CD4-positive, alpha-beta T cell (primary cell): Measurements from ENCODE around the gene CNKSR3. TPM values are rescaled to one million over a fixed set of nuclear protein-coding genes. Genes with fewer than 3 reads are reported as not detected.
"Not testable (repeated sequence)": the region's sequence is repeated elsewhere in the genome, so short reads cannot be mapped to it uniquely, and the experiment has no call there.

Experiments
- ATAC-seq: fragments of 200-7000 bp; cut with Tn5 transposase; one replicate; pipeline ENCODE4 v1.10.0; 2022; ENCODE audit warnings: mild to moderate bottlenecking; ENCODE audit not compliant: poor library complexity
- CTCF ChIA-PET: fragments of 350-600 bp; sonication (Branson Sonifier 250); formaldehyde crosslinking; loops from one replicate; lab custom pipeline; 2021; ENCODE audit warnings: antibody characterized with exemption, inconsistent platforms; lab: Charles Lee
- POLR2A ChIA-PET: fragments of 350-600 bp; sonication (Branson Sonifier 250); formaldehyde crosslinking; loops from one replicate; lab custom pipeline; 2021; ENCODE audit warnings: antibody characterized with exemption, inconsistent platforms; lab: Charles Lee
- DNase-seq, 14 experiments: peaks; one replicate each; pipeline ENCODE4 v3.0.0-alpha.2; 2013 to 2020; ENCODE audit warnings: mixed read lengths in 2 of 14
- H3K27ac ChIP-seq, 2 donors: one replicate each; pipeline versions ENCODE4 v1.5.1 to v1.7.0; 2013; ENCODE audit warnings: low read length in 2 of 2, low read depth in 1 of 2, mild to moderate bottlenecking in 1 of 2
- H3K27me3 ChIP-seq, 2 experiments: 1 replicate in 1 of 2; 2 replicates in 1 of 2; pipeline versions ENCODE4 v1.6.1 to v1.7.0; 2013; ENCODE audit warnings: low read length in 2 of 2, control low read depth in 1 of 2, mild to moderate bottlenecking in 1 of 2, moderate library complexity in 1 of 2; ENCODE audit not compliant: insufficient read depth in 2 of 2, control insufficient read depth in 1 of 2
- H3K36me3 ChIP-seq: one replicate; pipeline ENCODE4 v1.6.1; 2013; ENCODE audit warnings: low read length, control low read depth; ENCODE audit not compliant: insufficient read depth
- H3K4me1 ChIP-seq: one replicate; pipeline ENCODE4 v1.6.1; 2013; ENCODE audit warnings: low read length, control low read depth; ENCODE audit not compliant: insufficient read depth
- H3K4me3 ChIP-seq: one replicate; pipeline ENCODE4 v1.5.1; 2013; ENCODE audit warnings: mild to moderate bottlenecking, low read length, moderate library complexity
- H3K9me3 ChIP-seq, 2 experiments: 1 replicate in 1 of 2; 2 replicates in 1 of 2; pipeline versions ENCODE4 v1.6.1 to v1.7.0; 2013; ENCODE audit warnings: low read length in 2 of 2, mild to moderate bottlenecking in 2 of 2, control low read depth in 1 of 2, moderate library complexity in 1 of 2; ENCODE audit not compliant: control insufficient read depth in 1 of 2, insufficient read depth in 1 of 2
- H3K27ac Mint-ChIP-seq: one replicate; pipeline ENCODE4 v1.8.0; 2020; ENCODE audit warnings: mixed read lengths
- H3K27me3 Mint-ChIP-seq: one replicate; pipeline ENCODE4 v1.8.0; 2021; ENCODE audit warnings: mixed read lengths
- H3K36me3 Mint-ChIP-seq: one replicate; pipeline ENCODE4 v1.8.0; 2021; ENCODE audit warnings: low read depth, mixed read lengths
- H3K4me1 Mint-ChIP-seq: one replicate; pipeline ENCODE4 v1.8.0; 2021; ENCODE audit warnings: low read depth, mixed read lengths
- H3K4me3 Mint-ChIP-seq: one replicate; pipeline ENCODE4 v1.8.0; 2020; ENCODE audit warnings: mild to moderate bottlenecking, mixed read lengths
- H3K9me3 Mint-ChIP-seq: one replicate; pipeline ENCODE4 v1.8.0; 2020; ENCODE audit warnings: mixed read lengths
- intact Hi-C, 2 experiments: fragments of 100-400 bp; cut with DNase I in 1 of 2; cut with micrococcal nuclease in 1 of 2; formaldehyde crosslinking; loops; one replicate each; pipeline versions ENCODE4 v1.15.1 to v1.9.0; 2023 to 2025; cut with DNase I, micrococcal nuclease
- total RNA-seq, 174 experiments: library from RNA in 2 of 174; stranded (reverse) in 2 of 174; gene quantifications; one replicate each; pipeline ENCODE4 v1.2.3 and lab custom pipeline; 2021 to 2026
- TF ChIP-seq, protein P1 (sequence below): fragments of 200-600 bp; IDR thresholded peaks from one replicate; pipeline ENCODE4 v1.8.0; 2022; ENCODE audit warnings: antibody characterized with exemption, mild to moderate bottlenecking

Gene CNKSR3
- total RNA-seq, 2 experiments from 2014 or later, result 0.14 TPM; not detected in 1

DNA sequence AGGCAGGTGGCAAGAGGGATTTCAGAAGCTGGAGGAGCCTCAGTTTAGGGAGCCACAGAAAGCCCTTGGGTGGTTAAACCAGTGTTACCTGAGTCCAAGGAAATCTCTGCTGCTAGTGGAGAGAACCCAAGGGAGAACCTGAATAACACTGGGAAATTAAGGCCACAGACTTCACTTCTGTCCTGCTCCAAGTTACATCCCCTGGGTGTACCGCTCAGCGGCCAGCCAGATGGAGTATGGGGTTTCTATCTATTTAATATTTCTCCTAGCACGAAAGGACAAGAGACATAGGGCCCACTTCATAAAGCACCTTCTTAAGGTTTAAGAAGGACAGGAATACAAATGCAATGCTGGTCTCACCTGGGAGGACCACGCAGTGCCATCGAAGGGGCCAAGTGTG is 5.8 kb upstream of the CNKSR3 start:
- Histone ChIP-seq H3K4me1 (no peaks in the 10 kb centered on the region), H3K4me3 (no peak overlapping the region), H3K9me3 (no peaks in the 10 kb centered on the region), H3K27me3 (peaks cover 8 to 11% of the 10 kb centered on the region in 2 experiments), H3K36me3 (no peaks in the 10 kb centered on the region), H3K27ac (no peak overlapping the region)
- ChIA-PET CTCF (no interaction called here), POLR2A (no interaction called here)
- no peak overlapping the region for H3K27ac Mint-ChIP-seq
- no peak overlapping the region for H3K4me3 Mint-ChIP-seq
- TF ChIP-seq, protein P1, sequence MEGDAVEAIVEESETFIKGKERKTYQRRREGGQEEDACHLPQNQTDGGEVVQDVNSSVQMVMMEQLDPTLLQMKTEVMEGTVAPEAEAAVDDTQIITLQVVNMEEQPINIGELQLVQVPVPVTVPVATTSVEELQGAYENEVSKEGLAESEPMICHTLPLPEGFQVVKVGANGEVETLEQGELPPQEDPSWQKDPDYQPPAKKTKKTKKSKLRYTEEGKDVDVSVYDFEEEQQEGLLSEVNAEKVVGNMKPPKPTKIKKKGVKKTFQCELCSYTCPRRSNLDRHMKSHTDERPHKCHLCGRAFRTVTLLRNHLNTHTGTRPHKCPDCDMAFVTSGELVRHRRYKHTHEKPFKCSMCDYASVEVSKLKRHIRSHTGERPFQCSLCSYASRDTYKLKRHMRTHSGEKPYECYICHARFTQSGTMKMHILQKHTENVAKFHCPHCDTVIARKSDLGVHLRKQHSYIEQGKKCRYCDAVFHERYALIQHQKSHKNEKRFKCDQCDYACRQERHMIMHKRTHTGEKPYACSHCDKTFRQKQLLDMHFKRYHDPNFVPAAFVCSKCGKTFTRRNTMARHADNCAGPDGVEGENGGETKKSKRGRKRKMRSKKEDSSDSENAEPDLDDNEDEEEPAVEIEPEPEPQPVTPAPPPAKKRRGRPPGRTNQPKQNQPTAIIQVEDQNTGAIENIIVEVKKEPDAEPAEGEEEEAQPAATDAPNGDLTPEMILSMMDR, result no peak
- ATAC-seq (no peak), DNase-seq (no peak)
- peaks cover 35% of the 10 kb centered on the region for H3K27me3 Mint-ChIP-seq
- peaks cover 5% of the 10 kb centered on the region for H3K4me1 Mint-ChIP-seq
- H3K9me3 Mint-ChIP-seq, result no peaks in the 10 kb centered on the region
- no peaks in the 10 kb centered on the region for H3K36me3 Mint-ChIP-seq
- intact Hi-C loops, result no loop called here

DNA sequence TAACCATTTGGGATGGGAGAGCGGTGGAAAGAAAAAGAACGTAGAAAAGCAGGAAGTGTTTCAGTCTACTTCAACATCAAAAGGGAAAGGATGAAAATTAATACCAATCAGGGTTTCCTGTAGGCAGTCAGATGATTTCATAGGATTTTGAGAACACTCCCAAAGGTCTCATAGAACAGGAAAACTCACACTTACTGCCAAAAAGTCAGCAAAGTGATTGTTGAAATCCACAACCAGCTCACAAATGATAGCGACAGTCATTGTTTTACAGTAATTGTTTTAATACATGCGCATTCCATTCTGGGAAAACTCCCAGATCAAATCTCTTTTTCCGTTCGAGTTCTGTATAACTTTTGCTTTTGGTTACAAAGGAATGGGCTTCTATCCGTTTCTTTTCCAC is 5.3 kb upstream of the CNKSR3 start:
- ATAC-seq, result no peak
- intact Hi-C loops, result no loop called here
- DNase-seq, result no peak
- peaks cover 11% of the 10 kb centered on the region in 2 experiments for H3K27me3 ChIP-seq
- H3K4me3 ChIP-seq, result no peak overlapping the region
- Mint-ChIP-seq H3K36me3 (no peaks in the 10 kb centered on the region), H3K4me3 (no peak overlapping the region), H3K9me3 (no peaks in the 10 kb centered on the region), H3K27me3 (peaks cover 37% of the 10 kb centered on the region), H3K27ac (no peak overlapping the region), H3K4me1 (peaks cover 5% of the 10 kb centered on the region)
- H3K36me3 ChIP-seq, result no peaks in the 10 kb centered on the region
- ChIA-PET POLR2A (no interaction called here), CTCF (no interaction called here)
- TF ChIP-seq, protein P1, result no peak
- H3K4me1 ChIP-seq, result no peaks in the 10 kb centered on the region
- no peaks in the 10 kb centered on the region for H3K9me3 ChIP-seq
- H3K27ac ChIP-seq, result no peak overlapping the region

DNA sequence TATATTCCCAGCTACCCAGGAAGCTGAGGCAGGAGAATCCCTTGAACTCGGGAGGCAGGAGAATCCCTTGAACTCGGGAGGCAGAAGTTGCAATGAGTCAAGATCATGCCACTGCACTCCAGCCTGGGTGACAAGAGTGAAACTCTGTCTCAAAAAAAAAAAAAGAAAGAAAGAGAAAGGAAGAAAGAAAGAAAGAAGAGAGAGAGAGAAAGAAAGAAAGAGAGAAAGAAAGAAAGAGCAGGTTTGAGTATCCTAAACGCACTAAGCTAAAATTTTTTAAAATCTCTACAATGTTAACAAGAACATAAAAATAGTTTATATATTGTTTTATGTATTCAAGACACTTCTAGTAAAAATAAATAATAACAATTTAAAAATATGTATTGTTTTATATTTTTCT is 4.6 kb upstream of the CNKSR3 start:
- H3K4me1 ChIP-seq, H3K9me3 Mint-ChIP-seq, H3K36me3 Mint-ChIP-seq, ATAC-seq, CTCF ChIA-PET, intact Hi-C loops, H3K27ac Mint-ChIP-seq, POLR2A ChIA-PET, H3K27ac ChIP-seq, H3K4me3 ChIP-seq, H3K4me1 Mint-ChIP-seq, H3K36me3 ChIP-seq, H3K9me3 ChIP-seq, DNase-seq, H3K4me3 Mint-ChIP-seq: not testable (repeated sequence)
- peaks cover 40% of the 10 kb centered on the region for H3K27me3 Mint-ChIP-seq
- H3K27me3 ChIP-seq, result peaks cover 11 to 15% of the 10 kb centered on the region in 2 experiments

DNA sequence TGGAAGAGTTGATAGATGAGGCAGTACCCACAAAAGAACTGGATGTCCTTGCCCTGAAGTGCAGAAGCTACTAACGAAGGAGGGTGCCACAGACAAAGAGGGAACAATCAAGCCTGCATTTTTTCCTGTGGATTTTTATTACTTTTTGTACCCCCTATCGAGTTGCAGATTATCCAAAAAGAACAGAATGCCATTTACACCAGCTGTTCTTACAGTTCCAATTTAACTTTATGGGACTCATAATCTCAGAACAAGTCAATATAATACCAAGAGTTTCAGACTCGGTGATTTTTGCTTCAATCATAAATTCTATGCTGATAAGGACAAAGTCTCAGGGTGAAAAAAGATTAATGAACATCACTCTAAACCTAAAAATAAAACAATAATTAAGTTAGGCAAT is 4.0 kb upstream of the CNKSR3 start:
- no peak overlapping the region for H3K4me3 ChIP-seq
- no peaks in the 10 kb centered on the region for H3K9me3 ChIP-seq
- CTCF ChIA-PET, result interaction anchor here (1.2 kb wide), 1 partner anchor 14 kb away, joined by 3 read pairs; no protein-coding TSS in a partner anchor
- H3K36me3 ChIP-seq, result no peaks in the 10 kb centered on the region
- peaks cover 6% of the 10 kb centered on the region for H3K4me1 ChIP-seq
- H3K27me3 ChIP-seq, result peaks cover 16 to 19% of the 10 kb centered on the region in 2 experiments
- POLR2A ChIA-PET, result no interaction called here
- TF ChIP-seq, protein P1, result no peak
- Mint-ChIP-seq H3K36me3 (no peaks in the 10 kb centered on the region), H3K4me1 (peaks cover 5% of the 10 kb centered on the region), H3K4me3 (no peak overlapping the region), H3K27ac (no peak overlapping the region), H3K9me3 (no peaks in the 10 kb centered on the region), H3K27me3 (peaks cover 40% of the 10 kb centered on the region)
- intact Hi-C loops, result no loop called here
- no peak for DNase-seq
- no peak overlapping the region for H3K27ac ChIP-seq
- no peak for ATAC-seq
